Stromal cell of bone marrow (primary cell): ENCODE measurements around the gene PARP8.
"Not testable (repeated sequence)": the region's sequence is repeated elsewhere in the genome, so short reads cannot be mapped to it uniquely, and the experiment has no call there.

Experiments used
- DNase-seq: peaks from one replicate; pipeline ENCODE4 v3.0.0-alpha.2; 2012; ENCODE audit warnings: low read depth

Gene PARP8

DNA sequence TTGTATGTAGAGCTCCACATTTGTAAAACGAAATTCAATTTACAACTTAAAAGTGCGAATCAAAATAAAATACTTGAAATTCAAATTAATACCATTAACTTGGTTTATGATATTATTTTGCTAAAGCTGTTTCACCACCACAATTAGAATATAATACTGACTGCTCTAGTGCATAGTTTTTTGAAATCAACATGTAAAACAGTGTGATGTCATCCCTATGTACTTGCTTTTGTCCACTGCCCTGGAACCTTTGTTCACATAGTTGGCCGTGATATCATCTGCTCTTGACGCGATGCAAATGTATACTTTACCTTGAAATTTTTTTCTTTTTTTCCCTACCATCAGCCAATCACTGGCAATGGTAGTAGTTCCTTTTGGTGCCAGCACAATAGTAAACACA, 125.4 kb downstream of the PARP8 start:
- DNase-seq, result no peak

DNA sequence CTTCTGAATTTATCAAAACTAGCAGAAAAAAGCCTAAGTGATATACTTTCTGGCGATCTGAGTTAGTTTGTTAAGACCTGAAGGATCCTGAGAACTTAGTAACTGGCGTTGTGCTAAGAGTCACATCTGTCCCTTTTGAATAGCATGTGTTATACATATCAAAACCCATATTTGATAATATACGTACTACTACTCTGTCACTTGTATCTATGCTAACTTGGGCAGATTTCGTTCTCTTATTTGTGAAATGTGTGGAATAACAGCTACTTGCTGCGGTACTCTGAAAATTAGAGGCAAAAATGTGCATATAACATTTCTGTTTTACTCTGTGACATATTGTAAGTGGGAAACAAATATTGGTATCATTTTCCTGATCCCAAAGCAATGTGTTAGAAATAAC, 126.4 kb downstream of the PARP8 start:
- DNase-seq, result no peak

DNA sequence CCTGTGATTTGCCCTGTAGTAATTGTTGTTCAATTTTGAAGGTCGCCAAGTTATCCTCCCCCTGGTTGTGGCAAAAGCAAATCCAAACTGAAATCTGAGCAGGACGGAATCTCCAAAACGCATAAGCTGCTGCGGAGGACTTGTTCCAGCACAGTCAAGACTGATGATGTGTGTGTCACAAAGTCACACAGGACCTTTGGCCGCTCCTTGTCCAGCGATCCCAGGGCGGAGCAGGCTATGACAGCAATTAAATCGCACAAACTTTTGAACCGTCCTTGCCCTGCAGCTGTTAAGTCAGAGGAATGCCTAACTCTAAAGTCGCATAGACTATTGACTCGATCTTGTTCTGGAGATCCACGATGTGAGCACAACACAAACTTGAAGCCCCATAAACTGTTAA, 128.4 kb downstream of the PARP8 start:
- no peak for DNase-seq

DNA sequence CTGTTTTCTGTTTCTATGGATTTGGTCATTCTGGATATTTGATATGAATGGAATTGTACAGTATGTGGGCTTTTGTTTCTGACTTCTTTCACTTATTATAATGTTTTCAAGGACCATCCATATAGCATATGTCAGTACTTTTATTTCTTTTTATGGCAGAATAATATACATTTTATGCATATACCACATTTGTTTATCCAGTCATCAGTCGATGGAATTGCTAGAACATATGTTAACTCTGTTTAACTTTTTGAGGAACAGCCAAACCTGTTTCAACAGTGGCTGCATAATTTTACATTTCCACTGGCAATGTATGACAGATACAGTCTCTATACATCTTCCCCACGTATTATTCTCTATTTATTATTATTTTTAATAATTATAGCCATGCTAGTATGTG, 131.6 kb downstream of the PARP8 start:
- no peak for DNase-seq

DNA sequence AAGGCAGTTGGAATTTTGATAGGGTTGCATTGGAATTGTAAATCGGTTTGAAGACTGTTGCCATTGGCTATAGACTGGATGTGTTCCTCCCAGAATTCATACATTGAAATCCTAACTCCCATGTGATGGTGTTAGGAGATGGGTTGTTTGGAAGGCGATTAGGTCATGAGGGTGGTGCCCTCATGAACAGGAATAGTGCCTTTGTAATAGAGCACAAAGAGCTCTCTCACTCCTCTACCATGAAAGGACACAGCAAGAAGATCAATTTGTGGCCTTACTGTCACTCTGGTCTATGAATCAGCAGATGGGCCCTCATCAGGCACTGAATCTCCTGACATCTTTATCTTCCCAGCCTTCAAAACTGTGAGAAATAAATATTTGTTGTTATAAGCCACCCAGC, 133.2 kb downstream of the PARP8 start:
- DNase-seq, result no peak

DNA sequence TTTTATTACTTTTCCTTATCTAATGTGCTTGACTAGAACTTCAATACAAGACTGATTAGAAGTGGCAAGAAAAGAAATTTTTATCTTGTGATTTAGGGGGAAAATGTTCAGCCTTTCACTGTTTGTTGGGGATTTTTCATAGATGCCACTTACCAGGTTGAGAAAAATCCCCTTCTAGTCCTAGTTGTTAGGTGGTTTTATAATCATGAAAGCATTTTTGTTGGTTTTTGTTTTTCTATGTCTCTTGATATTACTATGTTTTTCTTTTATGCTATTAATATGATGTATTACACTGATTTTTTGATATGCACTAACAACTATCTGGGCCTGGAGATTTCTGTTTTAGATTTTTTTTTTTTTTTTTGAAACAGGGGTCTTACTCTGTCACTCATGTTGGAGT, 134.0 kb downstream of the PARP8 start:
- DNase-seq, result no peak

DNA sequence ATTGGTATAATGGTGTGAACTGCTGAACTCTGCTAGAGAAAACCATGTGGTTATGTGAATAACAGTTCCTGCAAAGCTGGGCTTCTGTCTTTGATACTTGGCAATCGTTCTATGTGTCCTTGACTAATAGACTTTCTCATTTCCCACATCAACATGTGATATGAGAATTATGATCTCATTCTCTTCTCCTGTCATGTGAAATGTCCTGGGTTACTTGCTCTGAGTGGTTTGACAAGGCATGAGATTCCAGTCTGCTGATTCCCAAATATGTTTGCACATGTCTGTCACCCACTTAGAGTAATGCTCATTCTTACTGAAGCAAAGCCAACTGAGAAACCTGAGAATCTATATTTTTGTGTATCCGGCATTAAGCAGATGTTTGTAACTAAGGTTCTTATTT, 141.2 kb downstream of the PARP8 start:
- DNase-seq, result peak; percentile 52

DNA sequence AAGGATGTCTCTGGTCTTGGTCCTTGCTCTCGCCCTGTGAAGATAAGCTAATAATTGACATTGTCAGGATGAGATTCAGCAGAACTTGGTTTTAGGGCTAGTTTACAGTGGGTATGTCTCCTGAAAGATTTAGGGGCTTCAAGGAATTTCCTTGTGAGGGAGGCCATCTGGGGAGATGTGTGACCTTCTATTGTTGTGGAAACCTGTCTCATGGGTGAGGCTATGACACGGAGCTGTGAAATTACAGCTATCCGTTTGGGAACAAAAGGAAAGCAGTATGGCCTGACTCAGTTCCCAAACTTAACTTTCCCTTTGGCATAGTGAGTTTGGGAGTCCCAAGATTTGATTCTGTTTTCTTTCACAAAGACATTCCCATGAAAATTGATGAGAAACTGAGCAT, 142.0 kb downstream of the PARP8 start:
- DNase-seq, result no peak

DNA sequence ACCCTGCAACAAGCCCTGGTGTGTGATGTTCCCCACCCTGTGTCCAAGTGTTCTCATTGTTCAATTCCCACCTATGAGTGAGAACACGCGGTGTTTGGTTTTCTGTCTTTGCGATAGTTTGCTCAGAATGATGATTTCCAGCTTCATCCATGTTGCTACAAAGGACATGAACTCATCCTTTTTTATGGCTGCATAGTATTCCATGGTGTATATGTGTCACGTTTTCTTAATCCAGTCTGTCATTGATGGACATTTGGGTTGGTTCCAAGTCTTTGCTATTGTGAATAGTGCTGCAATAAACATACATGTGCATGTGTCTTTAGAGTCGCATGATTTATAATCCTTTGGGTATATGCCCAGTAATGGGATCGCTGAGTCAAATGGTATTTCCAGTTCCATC, 145.3 kb downstream of the PARP8 start:
- not testable (repeated sequence) for DNase-seq

DNA sequence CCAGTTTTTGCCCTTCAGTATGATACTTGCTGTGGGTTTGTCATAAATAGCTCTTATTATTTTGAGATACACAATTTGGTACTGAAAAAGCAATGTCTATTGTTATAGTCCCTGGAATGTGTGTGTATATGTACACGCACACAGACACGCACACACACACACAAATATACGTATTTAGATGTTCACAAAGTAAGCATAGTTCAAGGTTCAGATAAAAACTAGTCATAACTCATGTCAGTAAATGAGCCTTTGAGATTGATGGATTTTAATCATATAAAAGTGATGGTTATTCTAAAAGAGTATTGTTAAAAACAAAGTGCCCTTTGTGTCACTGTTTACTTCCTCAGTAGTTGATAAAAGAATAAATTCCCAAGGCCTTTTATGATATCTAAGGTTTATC, 147.3 kb downstream of the PARP8 start:
- DNase-seq, result no peak

DNA sequence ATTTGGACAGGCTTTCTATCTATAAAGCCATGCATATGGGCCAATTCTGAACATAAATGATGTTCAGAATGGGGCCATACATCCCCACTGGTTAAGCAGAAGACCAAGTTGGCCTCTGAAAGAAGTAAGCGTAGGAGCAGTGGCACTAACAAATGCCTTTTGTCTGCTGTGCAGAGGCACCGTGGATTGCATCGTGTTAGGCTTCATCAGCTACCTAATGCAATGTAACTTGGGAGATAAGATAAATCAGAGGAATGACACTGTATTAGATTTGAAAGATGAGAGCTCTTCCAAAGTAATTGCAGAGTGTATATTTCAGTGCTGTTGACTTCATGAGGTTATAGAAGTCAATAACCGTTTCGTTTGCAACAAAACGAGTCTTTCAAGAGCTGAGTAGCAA, 148.1 kb downstream of the PARP8 start:
- DNase-seq, result no peak

DNA sequence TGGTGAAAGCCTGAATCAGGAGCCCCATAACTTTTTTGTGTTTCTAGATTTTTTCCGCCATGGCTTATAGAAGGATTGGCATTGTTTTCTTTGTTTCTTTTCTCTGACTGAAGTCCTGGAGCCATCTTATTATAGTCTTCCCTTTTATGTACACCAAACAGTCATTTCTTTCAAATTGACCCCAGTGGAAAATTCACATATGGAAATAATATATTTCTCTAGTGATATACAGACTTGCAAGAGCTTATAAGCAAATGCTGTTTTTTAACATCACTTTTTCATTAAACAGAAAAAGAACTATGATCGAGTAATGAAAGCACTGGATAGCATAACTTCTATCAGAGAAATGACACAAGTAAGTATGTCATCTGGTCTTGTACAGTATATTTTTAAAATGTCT, 155.6 kb downstream of the PARP8 start:
- no peak for DNase-seq

DNA sequence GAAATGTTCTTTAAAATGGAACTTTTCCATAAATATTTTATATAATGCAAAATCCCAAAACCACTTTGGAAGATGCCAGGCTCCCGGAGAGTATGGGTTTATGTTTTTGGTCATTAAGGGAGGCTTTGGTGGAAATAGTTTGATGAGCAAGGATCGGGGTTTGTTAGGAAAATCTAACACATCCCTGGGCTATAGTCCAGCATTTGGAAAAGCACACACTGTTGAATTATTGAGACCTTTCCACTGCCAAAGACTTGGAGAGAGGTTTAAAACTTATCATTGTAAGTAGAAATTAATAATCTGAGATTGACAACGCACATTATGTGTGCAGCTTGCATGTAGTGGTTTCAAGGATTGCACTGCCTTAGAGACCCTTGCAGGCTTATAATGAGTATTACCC, 156.3 kb downstream of the PARP8 start:
- DNase-seq, result no peak

DNA sequence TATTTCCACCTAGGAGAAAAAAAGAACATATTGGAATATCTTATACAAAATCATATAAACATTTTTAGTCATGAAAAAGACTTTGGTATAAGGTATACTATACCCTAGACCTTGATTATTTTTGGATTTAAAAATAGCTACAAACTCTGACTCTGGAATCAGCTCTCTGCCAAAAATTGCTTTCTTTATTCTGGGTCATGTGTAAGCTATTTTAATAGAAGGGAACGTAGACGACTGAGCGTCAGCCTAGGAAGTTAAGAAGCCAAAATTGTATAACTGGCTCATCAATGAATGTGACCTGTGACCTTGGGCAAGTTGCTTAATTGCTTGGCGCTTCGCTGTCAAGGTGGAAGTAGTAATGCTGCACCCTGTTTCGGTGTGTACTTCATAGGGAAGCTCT, 157.1 kb downstream of the PARP8 start:
- no peak for DNase-seq

DNA sequence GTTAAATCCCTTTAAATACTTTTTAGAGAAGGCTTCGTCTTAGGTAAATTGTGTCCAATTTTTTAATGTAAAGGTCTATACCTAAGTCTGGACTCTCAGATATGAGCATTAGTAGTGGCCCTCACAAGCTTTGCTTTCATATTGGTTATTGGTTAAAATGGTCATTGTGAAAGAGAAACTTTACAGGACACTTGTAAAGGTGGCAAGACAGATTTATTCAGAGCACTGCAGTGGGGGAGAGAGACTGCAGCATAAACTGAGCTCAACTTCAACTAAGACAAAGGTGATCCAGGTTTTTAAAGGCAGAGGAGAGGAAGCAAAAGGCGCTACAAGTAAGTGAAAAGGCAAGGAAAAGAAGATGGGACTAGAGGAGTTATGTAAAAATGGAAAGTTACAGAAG, 157.7 kb downstream of the PARP8 start:
- DNase-seq, result no peak

DNA sequence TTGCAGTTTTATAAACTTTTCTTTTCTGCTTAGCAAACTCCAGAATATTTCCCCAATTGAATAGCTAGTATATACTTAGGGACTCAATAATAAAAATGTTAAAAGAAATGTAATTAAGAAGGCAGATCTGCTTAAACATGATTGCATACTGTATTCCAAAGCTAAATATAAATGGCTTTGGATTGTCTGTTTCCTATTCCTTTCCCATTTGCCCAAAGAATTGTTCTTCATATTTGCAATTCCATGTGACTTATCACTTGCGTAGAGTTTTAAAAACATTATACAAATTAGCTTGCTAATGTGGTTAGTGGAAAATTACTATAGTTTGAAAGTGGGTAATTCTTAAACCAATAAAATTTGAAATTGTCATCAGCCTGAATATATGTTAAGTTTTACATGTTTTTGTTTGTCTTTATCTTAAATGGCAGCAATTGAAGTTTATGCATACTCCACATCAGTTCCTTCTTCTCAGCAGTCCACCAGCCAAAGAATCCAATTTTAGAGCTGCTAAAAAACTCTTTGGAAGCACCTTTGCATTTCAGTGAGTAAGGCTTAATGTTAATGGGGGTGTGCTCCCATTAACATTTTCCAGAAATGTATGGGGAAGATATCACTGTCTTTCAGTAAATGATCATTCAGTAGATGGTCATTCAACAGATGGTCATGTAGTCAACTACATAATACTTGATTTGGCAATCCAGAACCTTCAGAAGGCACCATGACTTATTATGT, 161.2 kb downstream of the PARP8 start:
- DNase-seq, result no peak

DNA sequence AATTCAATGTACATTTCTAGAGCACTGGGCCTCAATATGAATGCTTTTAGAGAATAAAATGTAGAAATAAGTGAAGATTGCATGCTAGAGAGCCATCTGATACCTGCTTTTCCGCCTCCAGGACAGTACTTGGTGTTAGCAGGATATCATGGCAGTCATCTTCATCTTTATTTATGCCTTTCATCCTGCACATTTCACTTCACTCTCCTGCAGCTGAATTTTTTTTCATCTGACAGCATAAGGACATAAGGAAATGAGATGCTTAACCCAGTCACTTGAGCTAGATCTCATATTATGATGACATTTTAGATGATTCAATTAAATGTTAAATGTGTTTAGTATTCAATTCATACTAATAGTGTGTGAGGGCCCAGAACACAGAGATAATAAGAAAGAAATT, 162.6 kb downstream of the PARP8 start:
- no peak for DNase-seq

DNA sequence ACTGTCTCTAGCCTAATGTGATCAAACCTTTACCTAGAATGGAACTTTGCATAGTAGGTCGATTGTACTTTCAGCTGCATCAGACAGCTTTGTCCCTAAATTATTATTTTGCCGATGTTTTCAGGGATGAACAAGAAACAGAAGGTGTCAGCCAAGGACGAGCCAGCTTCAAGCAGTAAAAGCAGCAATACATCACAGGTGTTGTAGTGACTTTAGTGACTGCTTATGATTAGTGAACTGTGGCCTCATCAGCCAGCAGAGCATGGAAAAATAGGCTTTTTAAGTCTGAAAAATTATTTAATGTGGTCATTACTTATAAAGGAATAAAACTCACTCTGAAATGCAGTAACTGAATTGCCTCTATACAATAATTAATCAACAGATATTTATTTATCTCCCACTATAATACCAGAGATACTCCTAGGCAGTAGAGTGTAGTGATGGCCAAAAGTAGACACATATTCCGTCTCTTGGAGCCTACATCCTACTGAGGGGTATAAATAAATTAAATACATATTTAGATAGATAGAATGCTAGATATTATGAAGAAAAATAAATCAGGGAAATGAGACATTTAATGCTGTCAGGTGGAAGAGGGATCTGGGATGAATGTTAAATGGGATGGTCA, 166.3 kb downstream of the PARP8 start:
- no peak for DNase-seq

DNA sequence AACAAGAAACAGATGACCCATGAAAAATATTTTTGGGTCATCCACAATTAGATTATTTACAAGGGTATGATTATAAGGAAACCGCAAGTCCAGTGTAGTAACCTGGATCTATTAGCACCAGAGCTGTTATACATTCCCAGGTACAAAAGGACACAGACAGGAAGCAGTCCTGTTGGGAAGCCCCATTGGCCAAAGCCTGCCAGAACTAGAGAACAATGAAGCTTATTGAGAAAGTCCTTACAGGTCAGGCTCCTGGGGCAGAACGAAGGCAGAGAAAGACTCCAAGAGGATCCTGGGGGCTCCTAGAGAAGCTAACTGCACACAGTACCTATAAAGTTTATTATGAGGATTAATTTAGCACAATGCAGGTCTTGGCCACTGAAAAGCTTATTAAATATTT, 169.9 kb downstream of the PARP8 start:
- no peak for DNase-seq

DNA sequence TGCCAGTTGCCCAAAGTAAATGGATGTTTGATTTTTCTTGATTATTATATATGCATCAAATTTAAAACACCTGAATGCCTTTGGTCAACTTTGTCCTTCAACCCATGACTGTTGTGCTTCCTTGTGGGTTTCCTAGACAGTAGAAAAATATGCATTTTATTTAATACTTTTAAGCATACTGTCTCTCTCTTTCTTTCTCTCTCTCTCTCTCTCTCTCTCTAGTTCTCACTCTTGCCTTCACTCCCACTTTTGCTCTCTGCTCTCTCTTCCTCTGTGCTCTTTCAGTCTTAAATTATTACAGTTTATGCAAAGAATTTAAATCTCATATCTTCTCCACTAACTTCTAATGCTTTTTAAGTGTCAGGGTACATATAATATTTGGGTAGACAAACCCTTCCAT, 173.0 kb downstream of the PARP8 start:
- DNase-seq, result no peak

DNA sequence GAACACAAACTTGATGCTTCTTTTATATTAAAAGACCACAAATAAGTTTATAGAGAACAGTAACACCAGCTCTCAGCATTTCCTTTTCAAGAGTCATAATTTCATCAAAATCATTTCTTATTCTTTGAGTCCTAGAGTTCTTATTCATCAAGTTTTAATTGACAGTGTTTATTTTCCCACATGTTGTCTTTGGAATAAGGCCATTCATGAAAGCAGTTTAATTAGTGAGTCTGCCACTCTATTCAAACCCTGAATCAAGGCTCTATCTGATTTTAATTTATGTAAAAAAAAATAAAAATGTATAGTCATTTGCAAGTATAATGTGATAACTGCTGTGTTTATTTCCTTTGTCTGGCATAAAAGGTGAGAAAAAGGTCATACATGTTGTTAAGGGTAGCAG, 176.7 kb downstream of the PARP8 start:
- no peak for DNase-seq

DNA sequence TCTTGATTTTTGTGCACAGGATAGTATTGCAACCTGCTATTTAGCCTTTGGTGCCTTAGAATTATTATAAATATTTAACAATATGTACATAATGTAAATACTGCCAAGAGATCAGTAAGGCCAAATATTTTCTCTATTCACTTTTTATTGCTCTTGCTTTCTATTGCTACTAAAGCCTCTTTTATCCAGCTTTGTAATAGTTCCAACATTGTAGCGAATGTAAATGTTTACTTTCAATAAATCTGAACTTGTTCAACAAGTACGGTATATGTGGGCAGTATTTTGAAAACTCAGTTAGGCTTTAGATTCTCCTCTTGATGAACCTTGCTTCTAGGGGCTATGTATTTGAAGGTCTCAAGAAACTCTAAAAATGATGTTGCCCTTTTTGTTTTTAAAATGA, 179.8 kb downstream of the PARP8 start:
- DNase-seq, result no peak

DNA sequence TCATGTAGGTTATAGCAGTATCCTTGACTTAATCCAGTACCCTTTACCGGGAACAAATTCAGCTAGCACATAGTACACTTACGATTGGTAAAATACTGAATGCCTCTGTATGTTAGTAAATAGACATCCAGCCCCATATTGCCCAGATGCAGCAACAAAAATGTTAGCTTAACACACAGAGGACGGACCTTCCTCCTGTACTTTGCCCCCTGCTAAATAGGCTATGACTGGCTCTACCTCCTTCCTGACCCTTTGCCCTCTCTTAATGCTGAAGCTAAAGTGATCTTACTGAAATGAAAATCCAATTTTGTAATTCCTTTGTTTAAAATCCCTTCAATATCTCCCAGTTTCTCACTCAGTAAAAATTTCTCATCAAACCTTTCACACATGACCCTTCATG, 183.1 kb downstream of the PARP8 start:
- DNase-seq, result no peak

DNA sequence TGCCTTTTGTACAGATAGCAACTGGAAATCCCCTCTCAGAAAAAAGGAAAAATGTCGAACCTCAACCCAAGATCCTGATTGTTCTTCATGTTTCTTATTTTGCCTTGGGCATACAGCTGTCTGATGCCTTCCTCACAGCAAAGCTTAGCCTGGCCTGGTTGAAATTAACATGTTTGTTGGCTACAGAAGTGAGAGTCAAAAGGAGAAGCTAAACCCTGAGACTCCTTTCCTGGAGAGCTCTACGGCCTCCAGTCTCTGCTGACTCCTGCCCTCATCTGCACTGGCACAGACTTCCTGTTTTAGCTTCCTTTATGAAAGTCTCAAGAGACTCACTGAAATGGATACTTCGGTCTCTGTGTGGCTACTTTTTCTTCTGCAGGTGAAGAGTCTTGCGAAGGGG, 186.7 kb downstream of the PARP8 start:
- DNase-seq, result no peak
